ENCODE data around the gene URB1.

DNA sequence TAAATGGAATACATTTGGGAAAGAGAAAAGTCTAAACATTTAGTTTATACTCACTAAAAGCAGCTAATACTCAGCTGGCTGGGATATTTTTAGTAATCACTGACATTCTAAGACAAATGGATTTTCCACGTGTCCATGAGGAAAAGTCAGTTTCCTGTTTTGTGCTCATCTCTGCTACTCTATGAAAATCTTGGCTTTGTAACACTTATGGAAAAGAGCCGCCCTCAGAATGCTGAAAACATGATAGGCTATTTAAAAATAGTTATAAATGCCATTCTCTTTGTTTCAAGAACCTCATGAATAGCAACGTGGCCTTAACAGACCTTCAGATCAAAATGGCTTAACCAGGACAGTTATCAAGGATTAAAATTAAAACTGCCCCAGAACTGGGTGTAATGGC lies 64.2 kb downstream of the URB1 start:
- TF ChIP-seq, protein P1, sequence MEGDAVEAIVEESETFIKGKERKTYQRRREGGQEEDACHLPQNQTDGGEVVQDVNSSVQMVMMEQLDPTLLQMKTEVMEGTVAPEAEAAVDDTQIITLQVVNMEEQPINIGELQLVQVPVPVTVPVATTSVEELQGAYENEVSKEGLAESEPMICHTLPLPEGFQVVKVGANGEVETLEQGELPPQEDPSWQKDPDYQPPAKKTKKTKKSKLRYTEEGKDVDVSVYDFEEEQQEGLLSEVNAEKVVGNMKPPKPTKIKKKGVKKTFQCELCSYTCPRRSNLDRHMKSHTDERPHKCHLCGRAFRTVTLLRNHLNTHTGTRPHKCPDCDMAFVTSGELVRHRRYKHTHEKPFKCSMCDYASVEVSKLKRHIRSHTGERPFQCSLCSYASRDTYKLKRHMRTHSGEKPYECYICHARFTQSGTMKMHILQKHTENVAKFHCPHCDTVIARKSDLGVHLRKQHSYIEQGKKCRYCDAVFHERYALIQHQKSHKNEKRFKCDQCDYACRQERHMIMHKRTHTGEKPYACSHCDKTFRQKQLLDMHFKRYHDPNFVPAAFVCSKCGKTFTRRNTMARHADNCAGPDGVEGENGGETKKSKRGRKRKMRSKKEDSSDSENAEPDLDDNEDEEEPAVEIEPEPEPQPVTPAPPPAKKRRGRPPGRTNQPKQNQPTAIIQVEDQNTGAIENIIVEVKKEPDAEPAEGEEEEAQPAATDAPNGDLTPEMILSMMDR (IDR thresholded peaks at IDR 0.05; ENCODE audit: poor library complexity) = no peak
- no peak for TF ChIP-seq EZH2 (IDR thresholded peaks at IDR 0.05; ENCODE audit: borderline replicate concordance)

Data from hepatocyte (in vitro differentiated cells).